GM11168 (cell line): ENCODE data around the gene TSPAN14.

Experiments used
- in situ Hi-C: fragments of 300-500 bp; cut with MboI; formaldehyde crosslinking; loops from one replicate; pipeline ENCODE4 v1.12.0; 2022; ENCODE audit warnings: low sequenced_read_pairs; ENCODE audit not compliant: unreplicated experiment

TSPAN14 gene

DNA sequence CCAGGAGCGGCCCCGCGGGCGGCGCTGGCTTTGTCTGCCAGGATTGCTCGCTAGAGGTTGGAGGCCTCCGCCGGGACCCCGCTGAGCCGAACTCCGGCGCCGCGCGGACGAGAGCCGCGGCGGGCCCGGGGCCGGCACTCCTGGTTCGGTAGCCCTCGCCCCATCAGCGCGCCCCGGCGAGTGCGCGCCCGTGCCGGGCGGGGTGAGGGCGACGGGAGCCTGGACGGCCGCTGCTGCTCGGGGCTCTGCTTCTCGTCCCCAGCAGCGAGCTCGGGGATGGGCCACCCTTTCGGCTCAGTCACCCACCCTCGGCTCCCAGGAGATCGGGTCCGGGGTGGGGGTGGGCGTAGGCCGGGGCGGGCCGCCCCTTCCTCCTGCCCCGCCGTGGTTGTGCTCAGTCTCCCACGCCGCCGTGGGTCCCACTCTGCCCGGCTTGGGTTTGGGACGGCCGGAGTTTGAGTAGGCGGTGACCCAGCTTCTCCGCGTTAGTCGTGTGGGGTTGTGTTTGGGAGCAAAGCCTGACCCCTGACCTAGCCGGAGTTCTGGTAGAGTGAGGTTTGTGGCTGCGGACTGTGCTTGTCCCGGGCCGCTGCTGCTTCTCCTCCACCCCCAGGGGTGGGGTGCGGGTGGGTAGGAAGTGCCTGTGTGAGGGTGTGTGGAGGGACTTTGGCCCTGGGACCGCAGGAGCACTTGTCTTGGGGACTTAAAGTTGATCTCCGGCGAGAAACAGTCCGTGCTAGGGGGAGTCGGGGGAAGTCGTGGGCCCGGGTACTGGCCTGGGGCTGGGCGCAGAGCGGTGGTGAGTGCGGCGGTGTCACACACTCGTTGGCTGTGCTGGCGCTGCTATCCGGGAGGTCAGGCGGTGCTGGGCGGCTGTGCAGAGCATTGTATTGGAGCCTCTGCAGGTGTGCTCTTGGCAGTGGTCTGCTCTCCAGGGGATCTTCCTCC is 677 bp downstream of the TSPAN14 start:
- in situ Hi-C loops, result loop anchor here (5.0 kb wide), 1 partner anchor 48 kb away; no protein-coding TSS in a partner anchor

GRCh38 chr10:80455461-80456349 is 1.6 kb downstream of the TSPAN14 start:
- in situ Hi-C loops, result no loop called here

DNA sequence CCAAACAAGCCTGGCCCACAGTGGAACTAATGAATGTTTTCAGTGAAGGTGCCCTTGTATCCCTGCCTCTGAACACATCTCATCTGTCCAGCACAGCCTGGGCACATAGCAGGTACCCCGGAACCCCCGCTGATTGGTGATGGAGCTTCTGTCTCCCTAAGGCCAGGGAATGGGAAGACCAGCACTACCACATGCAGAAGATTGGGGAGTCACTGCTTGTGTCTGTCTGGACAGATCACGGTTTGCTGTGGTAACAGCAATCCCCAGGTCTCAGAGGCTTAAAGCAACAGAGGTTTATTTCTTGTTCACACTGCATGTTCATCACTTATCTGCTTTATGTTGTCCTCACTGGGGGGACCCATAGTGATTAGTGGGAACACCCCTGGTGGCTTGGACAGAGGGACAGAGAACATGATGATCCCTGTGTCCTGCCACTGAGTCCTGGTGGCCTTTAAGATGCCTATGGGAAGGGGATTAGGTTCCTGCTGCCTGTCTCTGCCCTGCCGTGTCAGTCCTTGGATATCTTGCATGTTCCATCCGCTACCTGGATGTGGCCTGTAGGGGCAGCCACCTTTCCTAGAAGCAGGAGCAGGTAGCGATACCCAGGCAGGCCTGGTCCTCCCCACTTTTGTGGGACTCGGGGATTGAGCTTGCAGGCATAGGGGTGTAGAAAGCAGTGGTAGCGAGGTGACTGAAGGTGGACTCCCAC is 3.6 kb downstream of the TSPAN14 start:
- in situ Hi-C loops, result no loop called here

- in situ Hi-C loops, result no loop called here
Observed at GRCh38 chr10:80458263-80458625, 4.1 kb downstream of the TSPAN14 start.

DNA sequence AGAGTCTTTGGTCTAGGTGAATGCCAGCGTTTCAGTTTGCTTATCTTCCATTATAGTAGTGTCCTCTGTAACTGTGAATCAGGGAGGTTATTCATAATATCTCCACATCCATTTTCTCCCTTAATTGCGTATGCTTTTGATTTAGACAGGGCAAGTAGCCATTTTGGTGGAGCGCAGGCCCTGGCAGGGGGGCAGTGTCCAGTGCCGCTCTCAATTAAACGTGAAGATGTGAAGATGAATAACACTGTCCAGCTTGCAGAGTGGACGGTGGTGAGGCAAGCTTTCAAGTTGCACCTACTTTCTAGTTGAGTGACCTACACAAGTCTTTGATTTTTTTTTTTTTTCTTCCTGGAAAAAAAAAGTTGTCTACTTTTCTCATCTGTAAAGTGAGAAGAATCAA is 4.5 kb downstream of the TSPAN14 start:
- in situ Hi-C loops, result no loop called here

DNA sequence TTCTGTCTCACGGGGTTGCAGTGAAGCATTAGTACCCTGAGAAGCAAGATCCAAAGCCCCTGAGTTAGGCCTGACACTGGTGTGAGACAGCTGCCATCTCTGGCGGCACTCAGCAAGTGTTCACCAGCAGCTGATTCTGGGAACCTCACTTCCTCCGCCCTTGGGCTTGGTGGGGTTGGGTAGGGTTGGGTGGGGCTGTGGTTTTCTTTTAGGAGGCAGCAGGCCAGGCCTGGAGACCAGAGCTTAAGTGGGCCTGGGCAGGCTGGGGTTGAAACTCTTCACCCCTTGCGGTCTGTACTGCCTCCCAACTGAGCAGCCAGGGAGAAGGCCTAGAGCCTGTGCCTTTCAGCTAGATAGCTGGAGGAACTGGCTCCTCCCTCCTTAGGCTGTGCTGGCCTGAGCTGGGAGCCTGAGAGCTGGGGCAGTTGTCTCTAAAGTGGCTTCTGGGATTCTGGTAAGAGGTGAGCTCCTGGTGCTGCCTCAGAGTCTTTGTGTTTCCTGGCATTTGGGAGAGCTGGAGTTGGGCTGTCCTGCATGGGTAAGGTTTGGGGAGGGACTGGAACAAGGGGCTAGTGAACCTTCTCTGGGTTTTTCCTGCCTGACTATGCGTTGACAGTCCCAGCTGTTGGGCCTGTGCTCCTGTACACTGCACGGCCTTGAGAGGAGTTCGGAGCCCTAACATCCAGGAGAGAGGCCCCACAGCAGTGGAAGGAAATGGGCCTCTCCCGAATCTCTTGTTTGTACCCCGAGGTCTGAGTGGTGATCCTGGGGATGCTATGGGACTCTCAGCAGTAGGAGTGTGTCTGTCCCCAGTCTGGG is 5.1 kb downstream of the TSPAN14 start:
- in situ Hi-C loops, result no loop called here

- in situ Hi-C loops, result no loop called here
Observed at GRCh38 chr10:80460399-80461207, 6.5 kb downstream of the TSPAN14 start.

DNA sequence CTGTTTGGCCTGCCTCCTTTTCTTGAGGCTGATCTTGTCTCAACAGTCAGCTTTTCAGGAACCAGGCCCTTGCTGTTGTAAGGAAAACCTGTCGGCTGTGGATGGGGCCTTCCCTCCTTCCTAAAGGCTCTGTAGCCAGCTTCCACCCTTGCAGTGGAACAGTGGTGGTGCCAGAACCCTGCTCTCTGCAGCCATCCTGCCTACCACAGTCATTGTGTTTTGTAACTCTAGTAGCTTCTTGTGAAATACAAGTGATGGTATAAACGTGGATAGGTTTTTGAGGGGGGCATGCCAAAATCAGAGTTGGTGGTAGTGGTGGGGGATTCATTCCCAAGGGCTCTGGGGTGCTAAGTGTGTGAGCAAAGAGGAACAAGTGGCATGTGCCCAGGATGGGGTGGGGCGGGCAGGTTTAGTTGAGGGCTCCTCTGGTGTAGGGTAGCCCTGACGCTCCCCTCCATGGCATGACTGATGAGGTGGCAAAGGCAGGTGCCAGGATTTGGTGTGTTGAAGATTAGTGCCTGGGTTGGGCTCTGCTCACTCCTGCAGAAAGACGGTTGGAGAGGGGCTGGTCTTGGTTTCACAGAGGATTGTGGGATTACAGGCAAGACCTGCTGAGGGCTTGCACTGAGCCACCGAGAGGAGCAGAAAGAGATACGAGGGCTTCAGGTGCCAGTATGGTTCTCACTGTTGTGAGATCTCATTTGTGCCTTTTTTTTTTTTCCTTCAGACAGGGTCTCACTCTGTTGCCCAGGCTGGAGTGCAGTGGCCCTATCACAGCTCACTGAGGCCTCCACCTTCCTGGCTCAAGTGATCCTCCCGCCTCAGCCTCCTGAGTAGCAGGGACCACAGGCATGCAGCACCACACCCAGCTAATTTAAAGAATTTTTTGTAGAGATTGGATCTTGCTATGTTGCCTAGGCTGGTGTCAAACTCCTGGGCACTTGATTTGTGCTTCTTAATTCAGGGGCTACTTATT is 7.4 kb downstream of the TSPAN14 start:
- in situ Hi-C loops, result no loop called here

DNA sequence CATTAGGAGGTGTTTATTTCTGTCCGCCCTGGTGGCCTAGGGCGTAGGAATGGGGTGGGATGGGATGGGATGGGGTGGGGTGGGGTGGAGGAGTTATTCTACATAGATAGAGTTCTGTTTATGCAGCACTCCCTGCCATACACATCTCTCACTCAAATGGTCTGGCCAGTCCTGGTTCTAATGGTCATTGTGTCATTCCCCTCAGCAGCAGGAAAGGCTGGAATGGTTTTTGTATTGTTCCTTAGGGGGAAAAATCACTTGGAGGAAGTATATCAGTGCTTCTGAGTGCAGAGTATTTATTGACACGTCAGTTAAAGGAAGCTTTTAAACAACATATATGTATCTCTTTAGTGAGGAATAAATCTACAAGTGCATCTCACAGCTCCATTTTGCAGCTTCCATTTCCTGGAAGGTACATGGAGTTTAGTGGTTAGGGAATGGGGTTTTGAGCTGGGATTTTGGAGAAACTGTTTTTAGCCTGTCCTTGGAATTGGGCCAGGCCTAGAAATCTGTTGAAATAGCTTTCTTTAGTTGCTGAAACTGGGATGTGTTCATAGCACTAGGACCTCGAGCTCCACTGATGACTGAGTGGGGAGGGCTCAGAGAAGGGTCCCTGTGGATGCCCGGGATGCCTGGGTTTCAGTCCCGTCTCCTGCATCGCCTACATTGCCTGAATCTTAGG is 8.3 kb downstream of the TSPAN14 start:
- in situ Hi-C loops, result no loop called here

GRCh38 chr10:80462981-80463741 is 9.1 kb downstream of the TSPAN14 start:
- in situ Hi-C loops, result no loop called here

DNA sequence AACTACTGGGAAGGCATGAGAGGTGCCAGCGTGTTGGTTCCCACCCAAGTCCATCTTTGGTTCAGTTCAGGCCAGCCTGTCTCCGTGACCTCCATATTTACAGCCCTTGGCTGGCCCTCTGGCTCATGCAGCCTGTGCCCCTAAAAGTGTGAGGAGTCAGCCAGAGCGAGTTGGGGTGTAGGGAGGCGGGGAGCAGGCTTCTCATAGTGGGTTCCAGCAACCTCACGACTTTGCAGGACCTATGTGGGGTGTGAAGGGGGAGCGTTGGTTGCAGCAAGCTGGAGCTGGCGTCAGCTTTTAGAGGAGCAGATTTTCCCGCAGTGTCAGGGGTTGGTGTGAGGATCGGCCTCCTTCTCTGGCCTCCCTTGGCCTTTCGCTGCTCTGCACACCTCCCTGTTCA is 9.8 kb downstream of the TSPAN14 start:
- in situ Hi-C loops, result no loop called here

DNA sequence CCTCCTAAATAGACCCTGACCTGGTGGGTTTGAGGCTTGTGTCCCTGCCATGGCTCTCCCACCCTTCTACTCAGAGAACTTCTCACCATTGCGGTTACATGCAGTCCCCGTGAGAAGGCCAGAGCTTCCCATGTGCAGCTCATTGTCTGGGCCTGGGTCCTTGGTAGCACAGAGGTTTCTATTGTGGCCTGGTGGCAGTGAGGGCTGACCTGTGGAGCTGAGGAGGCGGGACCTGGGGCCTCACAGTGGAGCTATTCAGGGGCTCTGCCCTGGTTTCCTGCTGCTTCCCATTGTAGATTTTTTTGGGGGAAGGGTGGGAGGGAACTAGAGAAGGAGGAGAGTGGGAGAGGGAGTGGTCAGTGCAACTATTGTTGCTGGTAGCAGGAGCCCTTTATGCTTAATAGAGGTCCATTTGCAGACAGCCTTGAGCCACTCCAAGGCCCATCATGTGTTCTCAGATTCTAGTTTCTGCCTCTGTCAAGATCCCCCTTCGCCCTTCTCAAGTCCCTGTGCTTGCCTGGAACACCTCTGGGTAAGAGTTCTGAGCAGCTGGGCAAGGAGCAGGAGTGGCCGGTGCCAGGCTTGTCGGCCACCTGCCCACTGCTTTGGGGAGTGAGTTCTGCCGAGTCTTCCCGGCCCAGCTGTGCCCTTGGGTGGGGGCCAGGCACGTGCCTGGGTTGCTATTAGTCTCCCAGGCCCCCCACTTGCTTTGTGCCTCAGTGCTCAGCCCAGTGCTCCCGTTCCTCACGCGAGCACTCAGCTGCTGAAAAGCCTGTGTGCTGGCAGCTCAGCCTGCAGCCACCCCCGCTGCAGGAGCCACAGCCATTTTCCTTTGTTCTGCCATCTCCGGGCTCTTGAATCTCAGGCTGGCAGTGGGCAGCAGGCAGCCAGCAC is 10.7 kb downstream of the TSPAN14 start:
- in situ Hi-C loops, result no loop called here

GRCh38 chr10:80465451-80465835 is 11.3 kb downstream of the TSPAN14 start:
- in situ Hi-C loops, result no loop called here

GRCh38 chr10:80465839-80466590 is 11.9 kb downstream of the TSPAN14 start:
- in situ Hi-C loops, result no loop called here
